Heart right ventricle (tissue), 16 donors: ENCODE results near the gene PPIL1. TPM values are rescaled to one million over a fixed set of nuclear protein-coding genes. Genes with fewer than 3 reads are reported as not detected.

ENCODE experiments used
- ATAC-seq, 8 donors: fragments of 200-7000 bp; cut with Tn5 transposase; one replicate each; pipeline ENCODE4 v1.9.1; 2020; ENCODE audit warnings: mild to moderate bottlenecking in 8 of 8, moderate library complexity in 8 of 8, moderate number of reproducible peaks in 1 of 8
- DNase-seq, 2 donors: peaks; one replicate each; pipeline ENCODE4 v3.0.0-alpha.2; 2020
- H3K27ac ChIP-seq, 10 donors: fragments of 200-600 bp; sonication (generic) in 2 of 10; one replicate each; pipeline versions ENCODE4 v1.5.0 to v1.8.0; 2020 to 2022; ENCODE audit warnings: mild to moderate bottlenecking in 3 of 10
- H3K27me3 ChIP-seq, 7 donors: fragments of 200-600 bp; one replicate each; pipeline ENCODE4 v1.8.0; 2021 to 2022; ENCODE audit warnings: mild to moderate bottlenecking in 2 of 7
- H3K36me3 ChIP-seq, 9 donors: fragments of 200-600 bp; sonication (generic) in 1 of 9; one replicate each; pipeline versions ENCODE4 v1.5.0 to v1.8.0; 2020 to 2022; ENCODE audit warnings: mild to moderate bottlenecking in 2 of 9
- H3K4me1 ChIP-seq, 9 donors: fragments of 200-600 bp; sonication (generic) in 1 of 9; one replicate each; pipeline versions ENCODE4 v1.5.0 to v1.8.0; 2020 to 2022; ENCODE audit warnings: mild to moderate bottlenecking in 4 of 9
- H3K4me3 ChIP-seq, 10 donors: fragments of 200-600 bp; sonication (generic) in 2 of 10; one replicate each; pipeline versions ENCODE4 v1.5.0 to v1.8.0; 2020 to 2022; ENCODE audit warnings: mild to moderate bottlenecking in 7 of 10, moderate library complexity in 2 of 10
- H3K9me3 ChIP-seq, 11 donors: fragments of 200-600 bp in 10 of 11; sonication (generic) in 2 of 11; one replicate each; pipeline versions ENCODE4 v1.5.0 to v1.8.0; 2013 to 2022; ENCODE audit warnings: mild to moderate bottlenecking in 2 of 11, control low read depth in 1 of 11, moderate library complexity in 1 of 11
- WGBS, 2 donors: extraction: QIAGEN DNeasy Blood & Tissue Kit; methylation state at CpG; one replicate each; pipeline ENCODE4 v1.1.7; 2013; ENCODE audit warnings: inconsistent platforms in 1 of 2; 5-methylcytosine and 5-hydroxymethylcytosine counted together
- intact Hi-C, 10 donors: fragments of 100-400 bp; cut with DNase I; formaldehyde crosslinking; loops; one replicate each; pipeline versions ENCODE4 v1.11.1 to v1.14.2; 2022
- polyA plus RNA-seq, 2 donors: library from polyadenylated mRNA; stranded (reverse); fragments of 200-250 nt; gene quantifications; one replicate each; pipeline ENCODE4 v1.2.3, GENCODE V29; 2013
- total RNA-seq, 10 donors: library from RNA; stranded (reverse); fragmentation: NEBNext Ultra II Directional in 3 of 10; extraction: Animal tissue kit (Norgen Biotek cat#: 25700) in 3 of 10; gene quantifications; one replicate each; pipeline versions ENCODE4 v1.2.1 to v1.2.4, GENCODE V29; 2021 to 2023
- TF ChIP-seq, protein P1 (sequence below), 9 donors: fragments of 200-600 bp; sonication (generic) in 2 of 9; IDR thresholded peaks; one replicate each; pipeline versions ENCODE4 v1.5.0 to v1.8.0; 2021 to 2022; ENCODE audit warnings: antibody characterized with exemption in 9 of 9, mild to moderate bottlenecking in 5 of 9, moderate library complexity in 1 of 9
- donor health status: Arrhythmogenic right ventricular cardiomyopathy.
- donor health status: ischemic (EF 13 %, LVEDD 7.1; RV severe dilation, severe dysfunction).
- donor health status: healthy with polysubstance abuse.
- donor health status: DM: no; HTN: yes; CAD: no.
- donor health status: DM: no; HTN: no; CAD: no.
- donor health status: ischemic (EF 25% LVEDD 6.9; RV normal size, moderate dysfunction).
- donor health status: ischemic (EF 25% LVEDD 5.7; RV mildly dilated, moderate dysfunction).
- donor health status: healthy.
- donor health status: DM: yes; HTN: yes; CAD: no.
- donor health status: Ischemic cardiomyopathy.
- donor health status: ischemic (EF 35%, LVEDD 5.7; RV mildly dilated, moderate dysfunction).
- donor health status: nonischemic (EF 11% LVEDD 7.7; RV severe dilation, severe dysfunction).
- donor health status: DM: yes; HTN: yes; CAD: no.
- donor health status: PGD.
- donor health status: ischemic (EF 29% LVEDD 5.4; RV normal size, mild dysfunction).
- donor health status: nonischemic (EF 23%, LVEDD 6.1; RV moderate dilation, normal function).

Gene PPIL1
- total and polyA plus RNA-seq, 12 donors: 21.1 to 106 (median 48.4) TPM

DNA sequence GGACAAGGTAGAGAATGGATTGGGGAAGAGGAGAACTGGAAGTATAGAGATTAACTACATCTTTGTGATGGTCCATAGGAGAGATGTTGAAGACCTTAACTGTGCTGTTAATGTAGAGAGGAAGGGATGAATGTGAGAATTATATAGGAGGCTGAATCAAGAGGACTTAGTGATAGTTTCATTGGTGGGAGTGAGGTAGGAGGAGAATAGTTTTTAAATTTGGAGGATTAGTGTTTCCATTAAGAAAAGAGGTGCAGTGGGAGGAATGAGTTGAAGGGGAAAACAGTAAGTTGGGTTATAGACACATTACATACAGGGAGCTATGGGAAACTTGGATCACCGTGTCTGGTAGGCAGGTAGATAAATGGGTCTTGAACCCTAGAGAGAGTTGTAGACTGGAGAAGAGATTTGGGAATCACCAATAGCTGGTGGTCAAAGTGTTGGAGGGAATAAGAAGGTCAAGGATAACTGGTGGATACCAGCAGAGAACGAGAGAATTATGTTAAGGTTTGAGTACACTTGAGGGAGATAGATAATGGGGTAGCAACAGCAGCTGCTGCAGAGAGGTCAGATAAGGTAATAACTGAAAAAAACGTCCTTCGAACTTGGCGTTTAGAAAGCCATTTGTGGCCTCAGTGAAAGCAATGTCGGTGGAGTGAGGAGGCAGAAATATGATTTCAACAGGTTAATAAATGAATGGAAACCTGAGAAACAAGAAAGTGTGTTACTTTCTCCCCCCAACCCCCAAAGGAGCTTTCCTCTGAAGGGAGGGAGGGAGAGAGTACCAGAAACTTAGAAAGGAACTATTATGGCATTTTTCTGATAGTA lies 14.3 kb upstream of the PPIL1 start:
- intact Hi-C loops: loop anchor here in 8 of 10 donors (5.0 to 10.0 kb wide), 8 partner anchors 88 to 326 kb away; partner anchors contain the start of genes PIM1 (in 2 of the 8) and MTCH1 (in 1 of the 8)

DNA sequence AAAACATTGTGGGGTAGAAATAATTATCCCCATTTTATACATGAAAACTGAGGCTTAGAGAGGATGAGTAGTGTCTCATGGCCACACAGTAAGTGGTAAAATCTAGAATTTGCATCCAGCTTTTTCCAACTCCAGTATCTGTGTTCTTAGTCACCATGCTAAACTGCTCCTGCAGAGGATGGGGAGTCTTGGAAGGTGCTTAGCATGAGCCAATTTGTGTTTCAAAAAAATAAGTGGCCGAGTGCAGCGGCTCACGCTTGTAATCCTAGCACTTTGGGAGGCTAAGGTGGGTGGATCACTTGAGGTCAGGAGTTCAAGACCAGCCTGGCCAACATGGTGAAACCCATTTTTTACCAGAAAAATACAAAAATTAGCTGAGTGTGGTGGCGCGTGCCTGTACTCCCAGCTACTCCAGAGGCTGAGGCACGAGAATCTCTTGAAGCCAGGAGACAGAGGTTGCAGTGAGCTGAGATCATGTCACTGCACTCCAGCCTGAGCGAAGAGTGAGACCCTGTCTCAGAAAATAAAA lies 13.6 kb upstream of the PPIL1 start:
- WGBS, 2 donors: 91 to 94% methylated on average over 7 of the region's 7 CpGs
- Histone ChIP-seq H3K9me3 (no peaks in the 10 kb centered on the region), H3K27me3 (no peaks in the 10 kb centered on the region), H3K4me3 (no peak overlapping the region), H3K36me3 (peaks cover 0 to 15% (median 0%) of the 10 kb centered on the region in 9 donors), H3K27ac (peak overlapping the region in 2 of 10 donors; percentile 17 to 23), H3K4me1 (peaks cover 8 to 46% (median 30%) of the 10 kb centered on the region in 9 donors)
- TF ChIP-seq, protein P1, sequence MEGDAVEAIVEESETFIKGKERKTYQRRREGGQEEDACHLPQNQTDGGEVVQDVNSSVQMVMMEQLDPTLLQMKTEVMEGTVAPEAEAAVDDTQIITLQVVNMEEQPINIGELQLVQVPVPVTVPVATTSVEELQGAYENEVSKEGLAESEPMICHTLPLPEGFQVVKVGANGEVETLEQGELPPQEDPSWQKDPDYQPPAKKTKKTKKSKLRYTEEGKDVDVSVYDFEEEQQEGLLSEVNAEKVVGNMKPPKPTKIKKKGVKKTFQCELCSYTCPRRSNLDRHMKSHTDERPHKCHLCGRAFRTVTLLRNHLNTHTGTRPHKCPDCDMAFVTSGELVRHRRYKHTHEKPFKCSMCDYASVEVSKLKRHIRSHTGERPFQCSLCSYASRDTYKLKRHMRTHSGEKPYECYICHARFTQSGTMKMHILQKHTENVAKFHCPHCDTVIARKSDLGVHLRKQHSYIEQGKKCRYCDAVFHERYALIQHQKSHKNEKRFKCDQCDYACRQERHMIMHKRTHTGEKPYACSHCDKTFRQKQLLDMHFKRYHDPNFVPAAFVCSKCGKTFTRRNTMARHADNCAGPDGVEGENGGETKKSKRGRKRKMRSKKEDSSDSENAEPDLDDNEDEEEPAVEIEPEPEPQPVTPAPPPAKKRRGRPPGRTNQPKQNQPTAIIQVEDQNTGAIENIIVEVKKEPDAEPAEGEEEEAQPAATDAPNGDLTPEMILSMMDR (IDR thresholded peaks at IDR 0.05): no peak
- ATAC-seq: no peak
- intact Hi-C loops: loop anchor here in 8 of 10 donors (5.0 to 10.0 kb wide), 8 partner anchors 89 to 327 kb away; partner anchors contain the start of genes PIM1 (in 2 of the 8) and MTCH1 (in 1 of the 8)
- DNase-seq: no peak

More for the DNA sequence above, 14.3 kb upstream of the PPIL1 start:
- H3K4me1 ChIP-seq: peaks cover 8 to 46% (median 30%) of the 10 kb centered on the region in 9 donors
- no peaks in the 10 kb centered on the region for H3K27me3 ChIP-seq
- TF ChIP-seq, protein P1 (IDR thresholded peaks at IDR 0.05): no peak
- peak overlapping the region in 6 of 10 donors; percentile 17 to 61 (median 30) for H3K27ac ChIP-seq
- no peaks in the 10 kb centered on the region for H3K9me3 ChIP-seq
- H3K36me3 ChIP-seq: peaks cover 0 to 22% (median 0%) of the 10 kb centered on the region in 9 donors
- ATAC-seq (no peak), DNase-seq (no peak)
- WGBS, 2 donors: 20 to 28% methylated on average over 6 of the region's 6 CpGs
- H3K4me3 ChIP-seq: no peak overlapping the region

GRCh38 chr6:36886950-36887618 lies 12.5 kb upstream of the PPIL1 start:
- TF ChIP-seq, protein P1 (IDR thresholded peaks at IDR 0.05): no peak
- Histone ChIP-seq H3K27me3 (no peaks in the 10 kb centered on the region), H3K4me3 (peak overlapping the region in 7 of 10 donors; percentile 64 to 89 (median 73)), H3K9me3 (no peaks in the 10 kb centered on the region), H3K4me1 (peaks cover 8 to 46% (median 30%) of the 10 kb centered on the region in 9 donors), H3K36me3 (peaks cover 0 to 4% (median 0%) of the 10 kb centered on the region in 9 donors), H3K27ac (peak overlapping the region in 5 of 10 donors; percentile 26 to 95 (median 94))
- DNase-seq (no peak), ATAC-seq (no peak)
- 72% methylated on average over 10 of the region's 10 CpGs for WGBS, 2 donors
- intact Hi-C loops: loop anchor here in 8 of 10 donors (5.0 to 10.0 kb wide), 8 partner anchors 90 to 328 kb away; partner anchors contain the start of genes PIM1 (in 2 of the 8) and MTCH1 (in 1 of the 8)
